H9 (cell line): ENCODE measurements around the gene PKD1. TPM values are rescaled to one million over a fixed set of nuclear protein-coding genes. Genes with fewer than 3 reads are reported as not detected.

Source experiments
- DNase-seq: peaks from one replicate; pipeline ENCODE4 v3.0.0-alpha.2; 2017
- H2AFZ ChIP-seq: one replicate; pipeline ENCODE4 v1.6.1; 2013; ENCODE audit warnings: mild to moderate bottlenecking, low read length, control low read depth, moderate library complexity
- H2AK5ac ChIP-seq: 2 replicates; pipeline ENCODE4 v1.6.1; 2013; ENCODE audit warnings: low read length, control low read depth, mixed read lengths; ENCODE audit not compliant: insufficient read length
- H2BK120ac ChIP-seq: one replicate; pipeline ENCODE4 v1.6.1; 2013; ENCODE audit warnings: low read depth, mild to moderate bottlenecking, low read length, control low read depth, inconsistent platforms; ENCODE audit not compliant: poor library complexity, severe bottlenecking
- H2BK12ac ChIP-seq: 2 replicates; pipeline ENCODE4 v1.6.1; 2013; ENCODE audit warnings: low read length, control low read depth, mixed read lengths, low read depth; ENCODE audit not compliant: insufficient read length
- H2BK15ac ChIP-seq: 2 replicates; pipeline ENCODE4 v1.6.1; 2013; ENCODE audit warnings: low read depth, low read length, control low read depth
- H2BK20ac ChIP-seq: one replicate; pipeline ENCODE4 v1.6.1; 2013; ENCODE audit warnings: low read depth, mild to moderate bottlenecking, low read length, control low read depth, inconsistent platforms; ENCODE audit not compliant: poor library complexity, severe bottlenecking
- H2BK5ac ChIP-seq: 2 replicates; pipeline ENCODE4 v1.6.1; 2013; ENCODE audit warnings: low read length, control low read depth, mixed read lengths; ENCODE audit not compliant: insufficient read length
- H3K14ac ChIP-seq: 2 replicates; pipeline ENCODE4 v1.6.1; 2013; ENCODE audit warnings: low read length, control low read depth; ENCODE audit not compliant: insufficient read depth
- H3K18ac ChIP-seq: 2 replicates; pipeline ENCODE4 v1.6.1; 2013; ENCODE audit warnings: low read depth, mild to moderate bottlenecking, mixed read lengths, low read length, control low read depth; ENCODE audit not compliant: insufficient read length
- H3K23ac ChIP-seq: 2 replicates; pipeline ENCODE4 v1.6.1; 2013; ENCODE audit warnings: low read length, control low read depth, mixed read lengths, low read depth; ENCODE audit not compliant: insufficient read length
- H3K23me2 ChIP-seq: 2 replicates; pipeline ENCODE4 v1.6.1; 2013; ENCODE audit warnings: low read depth, mild to moderate bottlenecking, mixed read lengths, low read length, control low read depth; ENCODE audit not compliant: insufficient read length, poor library complexity, severe bottlenecking
- H3K27ac ChIP-seq: 2 replicates; pipeline ENCODE4 v1.5.1; 2013; ENCODE audit warnings: low read length, control low read depth, mixed read lengths, low read depth; ENCODE audit not compliant: insufficient read length
- H3K27me3 ChIP-seq: 2 replicates; pipeline ENCODE4 v1.6.1; 2013; ENCODE audit warnings: low read length, control low read depth, inconsistent platforms; ENCODE audit not compliant: insufficient read depth
- H3K4ac ChIP-seq: 2 replicates; pipeline ENCODE4 v1.6.1; 2013; ENCODE audit warnings: low read depth, mild to moderate bottlenecking, control low read depth, inconsistent platforms, low read length, moderate library complexity
- H3K4me1 ChIP-seq: 2 replicates; pipeline ENCODE4 v1.6.1; 2013; ENCODE audit warnings: low read length, control low read depth, inconsistent platforms; ENCODE audit not compliant: insufficient read depth
- H3K4me2 ChIP-seq: 2 replicates; pipeline ENCODE4 v1.6.1; 2013; ENCODE audit warnings: low read length, control low read depth, mixed read lengths; ENCODE audit not compliant: insufficient read length, insufficient read depth
- H3K56ac ChIP-seq: 2 replicates; pipeline ENCODE4 v1.6.1; 2013; ENCODE audit warnings: low read depth, mild to moderate bottlenecking, mixed read lengths, low read length, control low read depth; ENCODE audit not compliant: insufficient read length
- H3K79me1 ChIP-seq: 2 replicates; pipeline ENCODE4 v1.6.1; 2013; ENCODE audit warnings: low read depth, mild to moderate bottlenecking, moderate library complexity, low read length, control low read depth, inconsistent platforms; ENCODE audit not compliant: insufficient read depth, poor library complexity, severe bottlenecking
- H3K79me2 ChIP-seq: 2 replicates; pipeline ENCODE4 v1.6.1; 2013; ENCODE audit warnings: low read length, control low read depth, inconsistent platforms; ENCODE audit not compliant: insufficient read depth
- H3K9ac ChIP-seq: 2 replicates; pipeline ENCODE4 v1.6.1; 2013; ENCODE audit warnings: low read length, control low read depth, mixed read lengths; ENCODE audit not compliant: insufficient read length; ENCODE audit errors: extremely low read depth
- H3K9me3 ChIP-seq: one replicate; pipeline ENCODE4 v1.6.1; 2013; ENCODE audit warnings: low read depth, low read length, inconsistent platforms; ENCODE audit not compliant: control insufficient read depth
- H3T11ph ChIP-seq: one replicate; pipeline ENCODE4 v1.6.1; 2013; ENCODE audit warnings: mild to moderate bottlenecking, low read length, control low read depth, inconsistent platforms
- H4K20me1 ChIP-seq: one replicate; pipeline ENCODE4 v1.6.1; 2013; ENCODE audit not compliant: control insufficient read depth, insufficient read length, insufficient read depth
- H4K5ac ChIP-seq: 2 replicates; pipeline ENCODE4 v1.6.1; 2013; ENCODE audit warnings: low read depth, mild to moderate bottlenecking, mixed read lengths, low read length, control low read depth; ENCODE audit not compliant: insufficient read length
- H4K8ac ChIP-seq: replicated peaks from 2 replicates; pipeline ENCODE4 v1.6.1; 2013; ENCODE audit warnings: low read length, control low read depth, mixed read lengths, low read depth; ENCODE audit not compliant: insufficient read length
- H4K91ac ChIP-seq: 2 replicates; pipeline ENCODE4 v1.6.1; 2013; ENCODE audit warnings: low read depth, mild to moderate bottlenecking, moderate library complexity, mixed read lengths, low read length, control low read depth; ENCODE audit not compliant: insufficient read length
- H3K27ac Mint-ChIP-seq, 3 experiments: 2 replicates in 2 of 3; 3 replicates in 1 of 3; pipeline ENCODE4 v1.8.0; 2020 to 2021; ENCODE audit warnings: mixed read lengths in 3 of 3, mild to moderate bottlenecking in 1 of 3, moderate library complexity in 1 of 3
- H3K27me3 Mint-ChIP-seq: 2 replicates; pipeline ENCODE4 v1.8.0; 2021; ENCODE audit warnings: low read depth, mild to moderate bottlenecking, moderate library complexity, mixed read lengths
- H3K36me3 Mint-ChIP-seq, 3 experiments: 2 replicates in 2 of 3; 3 replicates in 1 of 3; pipeline ENCODE4 v1.8.0; 2020 to 2021; ENCODE audit warnings: low read depth in 3 of 3, mixed read lengths in 3 of 3; ENCODE audit not compliant: insufficient read depth in 1 of 3
- H3K4me1 Mint-ChIP-seq, 2 experiments: 2 replicates each; pipeline ENCODE4 v1.8.0; 2020; ENCODE audit warnings: mixed read lengths in 2 of 2
- H3K4me3 Mint-ChIP-seq, 2 experiments: 2 replicates in 1 of 2; 3 replicates in 1 of 2; pipeline ENCODE4 v1.8.0; 2020 to 2021; ENCODE audit warnings: mild to moderate bottlenecking in 2 of 2, mixed read lengths in 2 of 2, moderate library complexity in 1 of 2
- H3K9me3 Mint-ChIP-seq, 2 experiments: 2 replicates in 1 of 2; 3 replicates in 1 of 2; pipeline ENCODE4 v1.8.0; 2020; ENCODE audit warnings: mild to moderate bottlenecking in 2 of 2, mixed read lengths in 2 of 2, moderate library complexity in 1 of 2
- CTCF ChIP-seq: fragments of 200-600 bp; sonication (generic); conservative IDR thresholded peaks from 3 replicates; pipeline ENCODE4 v1.8.0; 2021; ENCODE audit warnings: antibody characterized with exemption, mild to moderate bottlenecking
- WGBS: extraction: QIAGEN DNeasy Blood & Tissue Kit; methylation state at CpG from one replicate; pipeline ENCODE4 v1.1.7; 2013; ENCODE audit warnings: missing lambda C conversion rate, low lambda C conversion rate, mixed read lengths; ENCODE audit not compliant: insufficient read length; ENCODE audit errors: extremely low coverage; 5-methylcytosine and 5-hydroxymethylcytosine counted together
- total RNA-seq: library from RNA; stranded (reverse); gene quantifications from 2 replicates; pipeline ENCODE4 v1.2.1, GENCODE V29; 2021

The PKD1 gene
- total RNA-seq, 1 experiment from 2014 or later = 88.0 TPM

- no peak overlapping the region for H3K23ac ChIP-seq
- H4K91ac ChIP-seq = no peak overlapping the region
- no peak for DNase-seq
- no peak overlapping the region for H3K14ac ChIP-seq
- H3K9ac ChIP-seq = no peak overlapping the region
- H4K20me1 ChIP-seq = no peaks in the 10 kb centered on the region
- no peaks in the 10 kb centered on the region for H3K4me1 ChIP-seq
- no peak overlapping the region for H3K4me2 ChIP-seq
- H3K4me1 Mint-ChIP-seq = no peaks in the 10 kb centered on the region
- no peaks in the 10 kb centered on the region for H3K79me2 ChIP-seq
- no peaks in the 10 kb centered on the region for H3K79me1 ChIP-seq
- H3T11ph ChIP-seq = no peak overlapping the region
- no peak overlapping the region for H3K56ac ChIP-seq
- no peaks in the 10 kb centered on the region for H3K9me3 ChIP-seq
- H3K27ac Mint-ChIP-seq = no peak overlapping the region; a peak in 1 of 7 replicates
- no peak overlapping the region for H3K18ac ChIP-seq
- H2AK5ac ChIP-seq = no peak overlapping the region
- H3K27me3 Mint-ChIP-seq = no peaks in the 10 kb centered on the region
- no peak overlapping the region for H3K27ac ChIP-seq
- H2AFZ ChIP-seq = no peak overlapping the region
- no peak overlapping the region for H2BK20ac ChIP-seq
- no peak overlapping the region for H2BK12ac ChIP-seq
- no peaks in the 10 kb centered on the region for H3K23me2 ChIP-seq
- WGBS = no CpG with 5 or more reads among the region's 29 CpGs
- H3K4ac ChIP-seq = no peak overlapping the region
- no peak overlapping the region for H2BK120ac ChIP-seq
- H3K4me3 Mint-ChIP-seq = no peak overlapping the region; a peak in 1 of 5 replicates
- no peaks in the 10 kb centered on the region for H3K27me3 ChIP-seq
- TF ChIP-seq CTCF = no peak
- H3K36me3 Mint-ChIP-seq = peaks cover 12 to 54% (median 52%) of the 10 kb centered on the region in 3 experiments; a peak in 6 of 7 replicates
- H2BK5ac ChIP-seq = no peak overlapping the region
- H4K8ac ChIP-seq = no peak overlapping the region
- no peak overlapping the region for H2BK15ac ChIP-seq
- no peak overlapping the region for H4K5ac ChIP-seq
- H3K9me3 Mint-ChIP-seq = no peaks in the 10 kb centered on the region
Observed at GRCh38 chr16:2070576-2071453, 64.9 kb downstream of the PKD1 start.
